AG04450 (cell line): ENCODE results near the gene ILDR1. TPM values are rescaled to one million over a fixed set of nuclear protein-coding genes. Genes with fewer than 3 reads are reported as not detected.
"Not testable (repeated sequence)": the region's sequence is repeated elsewhere in the genome, so short reads cannot be mapped to it uniquely, and the experiment has no call there.

Source experiments
- CTCF ChIA-PET: fragments of 300-600, 350-600 bp; formaldehyde crosslinking; extraction: SDS; loops from one replicate; lab custom pipeline; 2022; ENCODE audit warnings: antibody characterized with exemption, inconsistent platforms; lab: Charles Lee
- POLR2A ChIA-PET: fragments of 350-600 bp; formaldehyde crosslinking; extraction: SDS; loops from one replicate; lab custom pipeline; 2021; ENCODE audit warnings: antibody characterized with exemption, inconsistent platforms; lab: Yijun Ruan, JAX
- DNase-seq: peaks from one replicate; pipeline ENCODE4 v3.0.0-alpha.2; 2011; ENCODE audit warnings: low read depth, low spot score
- H3K27ac ChIP-seq: one replicate; pipeline ENCODE4 v1.5.1; 2012; ENCODE audit warnings: low read depth, low read length, control low read depth
- H3K27me3 ChIP-seq: one replicate; pipeline ENCODE4 v1.6.0; 2012; ENCODE audit warnings: low read length; ENCODE audit not compliant: control insufficient read depth, insufficient read depth
- H3K4me3 ChIP-seq: 2 replicates; pipeline ENCODE4 v1.5.1; 2011; ENCODE audit warnings: mild to moderate bottlenecking, low read depth, low read length, control low read depth
- H3K9me3 ChIP-seq: 2 replicates; pipeline ENCODE4 v1.5.1; 2012; ENCODE audit warnings: low read length; ENCODE audit not compliant: control insufficient read depth, insufficient read depth
- CTCF ChIP-seq: IDR thresholded peaks from 2 replicates; pipeline ENCODE4 v1.5.1; 2011; ENCODE audit warnings: low read depth, low read length, control low read depth, inconsistent platforms
- polyA plus RNA-seq: library from polyadenylated mRNA; depleted of rRNA; stranded (reverse); fragments of >200 nt; gene quantifications from 2 replicates; pipeline ENCODE4 v1.2.3, GENCODE V29; 2011

The ILDR1 gene
- polyA plus RNA-seq, 1 experiment: not detected

- ChIA-PET CTCF (interaction anchor here (1.0 kb wide), 1 partner anchor 403 kb away, joined by 3 read pairs; no protein-coding TSS in a partner anchor), POLR2A (no interaction called here)
- peak; percentile 2 for DNase-seq
- H3K27ac ChIP-seq: no peak overlapping the region
- H3K9me3 ChIP-seq: no peaks in the 10 kb centered on the region
- H3K27me3 ChIP-seq: no peaks in the 10 kb centered on the region
- TF ChIP-seq CTCF: no peak
- no peak overlapping the region for H3K4me3 ChIP-seq
Measured at GRCh38 chr3:121951291-121951919, 70.6 kb downstream of the ILDR1 start.

- DNase-seq: no peak
- no peak overlapping the region for H3K27ac ChIP-seq
- no peak for TF ChIP-seq CTCF
- H3K4me3 ChIP-seq: no peak overlapping the region
- H3K9me3 ChIP-seq: no peaks in the 10 kb centered on the region
- CTCF ChIA-PET: no interaction called here
- POLR2A ChIA-PET: no interaction called here
- no peaks in the 10 kb centered on the region for H3K27me3 ChIP-seq
Measured at GRCh38 chr3:121948641-121949040, 73.4 kb downstream of the ILDR1 start.

- H3K4me3 ChIP-seq: no peak overlapping the region
- no peaks in the 10 kb centered on the region for H3K9me3 ChIP-seq
- no peak for DNase-seq
- H3K27ac ChIP-seq: no peak overlapping the region
- CTCF ChIA-PET: no interaction called here
- no peaks in the 10 kb centered on the region for H3K27me3 ChIP-seq
- no peak for TF ChIP-seq CTCF
- POLR2A ChIA-PET: no interaction called here
Measured at GRCh38 chr3:121943431-121943830, 78.6 kb downstream of the ILDR1 start.

- Histone ChIP-seq H3K27ac (no peak overlapping the region), H3K9me3 (no peaks in the 10 kb centered on the region), H3K4me3 (no peak overlapping the region), H3K27me3 (no peaks in the 10 kb centered on the region)
- CTCF ChIA-PET: interaction anchor here (0.7 kb wide), 1 partner anchor 78 kb away, joined by 3 read pairs; no protein-coding TSS in a partner anchor
- no peak for TF ChIP-seq CTCF
- POLR2A ChIA-PET: no interaction called here
- no peak for DNase-seq
Measured at GRCh38 chr3:121942116-121942786, 79.8 kb downstream of the ILDR1 start.

GRCh38 chr3:121941592-121941991, 80.5 kb downstream of the ILDR1 start:
- ChIA-PET POLR2A (no interaction called here), CTCF (no interaction called here)

DNA sequence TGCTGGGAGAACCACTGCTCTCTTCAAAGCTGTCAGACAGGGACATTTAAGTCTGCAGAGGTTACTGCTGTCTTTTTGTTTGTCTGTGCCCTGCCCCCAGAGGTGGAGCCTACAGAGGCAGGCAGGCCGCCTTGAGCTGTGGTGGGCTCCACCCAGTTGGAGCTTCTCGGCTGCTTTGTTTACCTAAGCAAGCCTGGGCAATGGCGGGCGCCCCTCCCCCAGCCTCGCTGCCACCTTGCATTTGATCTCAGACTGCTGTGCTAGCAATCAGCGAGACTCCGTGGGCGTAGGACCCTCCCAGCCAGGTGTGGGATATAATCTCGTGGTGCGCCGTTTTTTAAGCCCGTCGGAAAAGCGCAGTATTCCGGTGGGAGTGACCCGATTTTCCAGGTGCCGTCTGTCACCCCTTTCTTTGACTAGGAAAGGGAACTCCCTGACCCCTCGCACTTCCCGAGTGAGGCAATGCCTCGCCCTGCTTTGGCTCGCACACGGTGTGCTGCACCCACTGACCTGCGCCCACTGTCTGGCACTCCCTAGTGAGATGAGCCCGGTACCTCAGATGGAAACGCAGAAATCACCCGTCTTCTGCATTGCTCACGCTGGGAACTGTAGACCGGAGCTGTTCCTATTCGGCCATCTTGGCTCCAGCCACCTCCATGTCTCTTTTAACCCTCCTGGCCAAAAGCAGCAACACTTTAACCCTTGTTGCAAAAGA, 83.7 kb downstream of the ILDR1 start:
- H3K27ac ChIP-seq, H3K27me3 ChIP-seq, H3K9me3 ChIP-seq, H3K4me3 ChIP-seq, DNase-seq, POLR2A ChIA-PET, CTCF ChIA-PET: not testable (repeated sequence)

More at GRCh38 chr3:121941592-121941991, 80.5 kb downstream of the ILDR1 start:
- Histone ChIP-seq H3K4me3 (no peak overlapping the region), H3K27me3 (no peaks in the 10 kb centered on the region), H3K9me3 (no peaks in the 10 kb centered on the region), H3K27ac (no peak overlapping the region)
- DNase-seq: no peak
- no peak for TF ChIP-seq CTCF
